Measurements from ENCODE around the gene GPHA2. TPM values are rescaled to one million over a fixed set of nuclear protein-coding genes. Genes with fewer than 3 reads are reported as not detected.

GPHA2 gene
- total and polyA plus RNA-seq, 10 donors: 0.89 to 4.4 (median 1.2) TPM; not detected in 7

GRCh38 chr11:64963072-64963631 lies 27.5 kb upstream of the GPHA2 start:
- no peak overlapping the region for H3K27ac ChIP-seq
- WGBS, 5 donors: 78 to 88% (median 84%) methylated on average over 5 of the region's 5 CpGs
- H3K4me1 ChIP-seq: no peaks in the 10 kb centered on the region
- H3K9me3 ChIP-seq: no peaks in the 10 kb centered on the region
- DNase-seq: no peak
- TF ChIP-seq POLR2A (IDR thresholded peaks at IDR 0.05) (no peak), POLR2AphosphoS5 (IDR thresholded peaks at IDR 0.05) (no peak), CTCF (IDR thresholded peaks at IDR 0.05 in 8 of 11, conservative IDR thresholded peaks at IDR 0.05 in 3 of 11) (no peak)
- no peak overlapping the region for H3K4me3 ChIP-seq
- H3K36me3 ChIP-seq: no peaks in the 10 kb centered on the region
- intact Hi-C loops (cut with DNase I; ENCODE audit: low total_unique reads): no loop called here
- peaks cover 0 to under 1% (median 0%) of the 10 kb centered on the region in 7 donors for H3K27me3 ChIP-seq (replicated peaks in 1 of 7)

GRCh38 chr11:64960719-64961118 lies 25.0 kb upstream of the GPHA2 start:
- Histone ChIP-seq H3K4me3 (no peak overlapping the region), H3K36me3 (no peaks in the 10 kb centered on the region), H3K27ac (no peak overlapping the region), H3K27me3 (replicated peaks in 1 of 7) (peaks cover 0 to 5% (median 0%) of the 10 kb centered on the region in 7 donors), H3K9me3 (no peaks in the 10 kb centered on the region), H3K4me1 (no peaks in the 10 kb centered on the region)
- no peak for TF ChIP-seq POLR2A (IDR thresholded peaks at IDR 0.05)
- TF ChIP-seq CTCF (IDR thresholded peaks at IDR 0.05 in 8 of 11, conservative IDR thresholded peaks at IDR 0.05 in 3 of 11): no peak
- no peak for TF ChIP-seq POLR2AphosphoS5 (IDR thresholded peaks at IDR 0.05)
- no peak for DNase-seq
- WGBS, 5 donors: 61 to 80% (median 73%) methylated on average over 4 of the region's 4 CpGs
- intact Hi-C loops (cut with DNase I; ENCODE audit: low total_unique reads): no loop called here

GRCh38 chr11:64959498-64959897 lies 23.8 kb upstream of the GPHA2 start:
- no peak for DNase-seq
- no peak for TF ChIP-seq CTCF (IDR thresholded peaks at IDR 0.05 in 8 of 11, conservative IDR thresholded peaks at IDR 0.05 in 3 of 11)
- no peak for TF ChIP-seq POLR2A (IDR thresholded peaks at IDR 0.05)
- TF ChIP-seq POLR2AphosphoS5 (IDR thresholded peaks at IDR 0.05): no peak
- 53 to 64% (median 58%) methylated on average over 3 of the region's 3 CpGs for WGBS, 5 donors
- Histone ChIP-seq H3K36me3 (no peaks in the 10 kb centered on the region), H3K4me1 (no peaks in the 10 kb centered on the region), H3K27ac (no peak overlapping the region), H3K4me3 (no peak overlapping the region), H3K9me3 (no peaks in the 10 kb centered on the region), H3K27me3 (replicated peaks in 1 of 7) (peaks cover 0 to 5% (median 0%) of the 10 kb centered on the region in 7 donors)
- intact Hi-C loops (cut with DNase I; ENCODE audit: low total_unique reads): no loop called here

- Histone ChIP-seq H3K9me3 (no peaks in the 10 kb centered on the region), H3K4me1 (no peaks in the 10 kb centered on the region), H3K27me3 (replicated peaks in 1 of 7) (peaks cover 0 to 5% (median 0%) of the 10 kb centered on the region in 7 donors), H3K36me3 (no peaks in the 10 kb centered on the region), H3K4me3 (no peak overlapping the region), H3K27ac (no peak overlapping the region)
- intact Hi-C loops (cut with DNase I; ENCODE audit: low total_unique reads): no loop called here
- DNase-seq: no peak
- WGBS, 5 donors: 45 to 67% (median 59%) methylated on average over 5 of the region's 5 CpGs
- TF ChIP-seq POLR2AphosphoS5 (IDR thresholded peaks at IDR 0.05): no peak
These were observed 18.5 kb upstream of the GPHA2 start for GRCh38 chr11:64954201-64954600.

- Histone ChIP-seq H3K27ac (no peak overlapping the region), H3K36me3 (no peaks in the 10 kb centered on the region), H3K4me3 (no peak overlapping the region), H3K27me3 (replicated peaks in 1 of 7) (no peaks in the 10 kb centered on the region), H3K4me1 (no peaks in the 10 kb centered on the region), H3K9me3 (no peaks in the 10 kb centered on the region)
- intact Hi-C loops (cut with DNase I; ENCODE audit: low total_unique reads): no loop called here
- TF ChIP-seq POLR2A (IDR thresholded peaks at IDR 0.05): no peak
- no peak for TF ChIP-seq CTCF (IDR thresholded peaks at IDR 0.05 in 8 of 11, conservative IDR thresholded peaks at IDR 0.05 in 3 of 11)
- TF ChIP-seq POLR2AphosphoS5 (IDR thresholded peaks at IDR 0.05): no peak
- 72 to 82% (median 76%) methylated on average over 4 of the region's 4 CpGs for WGBS, 5 donors
- DNase-seq: no peak
These were observed 15.8 kb upstream of the GPHA2 start for GRCh38 chr11:64951529-64951928.
